Measurements from ENCODE around the gene COL4A1.
A peak's percentile ranks its signal among the peaks of the same experiment; 100 is the strongest.

The COL4A1 gene

DNA sequence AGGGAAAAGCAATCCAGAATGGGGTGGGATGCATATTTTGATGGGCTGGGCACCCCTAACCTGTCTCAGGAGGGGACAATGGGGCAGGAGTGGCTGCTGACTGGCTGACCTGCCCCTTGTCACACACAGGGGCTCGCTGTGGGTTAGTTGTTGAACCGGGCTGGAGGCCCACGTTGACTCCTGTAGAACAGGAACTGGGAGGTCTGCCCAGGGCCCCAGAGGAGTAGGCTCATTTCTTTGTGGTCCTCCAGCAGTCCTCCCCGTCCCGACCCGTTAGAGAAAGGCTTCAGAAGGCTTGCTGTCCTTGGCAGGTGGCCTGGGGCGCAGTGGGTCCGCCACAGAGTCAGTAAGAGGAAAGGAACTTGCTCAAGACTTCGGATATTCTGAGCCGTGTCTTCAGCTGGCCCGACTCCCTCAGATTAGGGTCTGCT is 70.1 kb downstream of the COL4A1 start:
- DNase-seq (ENCODE audit: low spot score) = peak; percentile 52

DNA sequence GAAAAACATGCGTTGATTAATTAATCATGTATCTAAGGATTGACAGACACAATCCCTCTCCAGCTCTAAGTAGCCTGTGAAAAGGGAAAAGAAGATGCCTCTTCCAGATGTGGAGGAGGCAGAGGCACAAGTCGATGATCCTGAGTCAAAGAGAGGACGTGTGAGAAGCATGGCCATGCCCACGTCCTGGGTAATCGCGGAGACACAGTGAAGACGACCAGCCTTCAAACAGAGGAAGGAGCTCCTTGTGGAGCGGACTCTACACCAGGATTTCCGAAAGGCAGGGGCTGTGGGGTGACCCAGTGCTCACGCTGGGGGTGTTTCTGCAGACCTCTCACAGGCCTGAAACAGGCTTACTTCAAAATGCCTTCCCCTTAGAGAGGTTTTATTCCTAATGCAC is 70.5 kb downstream of the COL4A1 start:
- peak; percentile 42 for DNase-seq (ENCODE audit: low spot score)

DNA sequence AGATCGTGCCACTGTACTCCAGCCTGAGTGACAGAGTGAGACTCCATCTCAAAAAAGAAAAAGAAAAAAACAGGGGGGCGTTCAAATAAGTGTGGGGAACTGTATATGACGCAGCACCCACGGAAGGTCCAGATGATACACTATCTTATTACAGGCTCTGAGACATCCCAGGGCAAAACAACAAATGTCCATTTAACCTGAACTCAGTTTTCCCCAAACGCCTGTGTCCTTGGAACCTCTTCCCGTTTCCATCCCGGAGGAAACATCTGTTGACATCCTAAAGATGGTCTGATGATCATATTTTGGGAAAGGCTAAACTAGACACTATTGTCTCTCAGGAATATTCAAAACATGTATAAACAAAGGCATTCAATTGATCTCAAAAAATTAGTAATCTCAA is 72.4 kb downstream of the COL4A1 start:
- no peak for DNase-seq (ENCODE audit: low spot score)

DNA sequence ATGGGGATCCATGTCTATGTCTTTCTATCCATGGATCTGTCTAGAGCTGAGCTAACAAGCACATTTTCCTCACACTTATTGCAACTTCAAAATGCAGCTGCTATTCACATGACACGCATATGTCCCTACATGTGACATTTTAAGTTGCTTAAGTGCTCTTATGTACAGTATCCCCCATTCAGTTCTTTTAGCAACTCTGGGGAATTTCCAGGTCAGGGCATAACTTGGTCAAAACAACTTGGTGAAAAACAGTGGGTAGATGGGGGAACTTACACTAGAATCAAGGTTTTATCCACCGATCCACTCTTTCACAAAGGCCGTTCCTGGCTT is 73.0 kb downstream of the COL4A1 start:
- no peak for DNase-seq (ENCODE audit: low spot score)

DNA sequence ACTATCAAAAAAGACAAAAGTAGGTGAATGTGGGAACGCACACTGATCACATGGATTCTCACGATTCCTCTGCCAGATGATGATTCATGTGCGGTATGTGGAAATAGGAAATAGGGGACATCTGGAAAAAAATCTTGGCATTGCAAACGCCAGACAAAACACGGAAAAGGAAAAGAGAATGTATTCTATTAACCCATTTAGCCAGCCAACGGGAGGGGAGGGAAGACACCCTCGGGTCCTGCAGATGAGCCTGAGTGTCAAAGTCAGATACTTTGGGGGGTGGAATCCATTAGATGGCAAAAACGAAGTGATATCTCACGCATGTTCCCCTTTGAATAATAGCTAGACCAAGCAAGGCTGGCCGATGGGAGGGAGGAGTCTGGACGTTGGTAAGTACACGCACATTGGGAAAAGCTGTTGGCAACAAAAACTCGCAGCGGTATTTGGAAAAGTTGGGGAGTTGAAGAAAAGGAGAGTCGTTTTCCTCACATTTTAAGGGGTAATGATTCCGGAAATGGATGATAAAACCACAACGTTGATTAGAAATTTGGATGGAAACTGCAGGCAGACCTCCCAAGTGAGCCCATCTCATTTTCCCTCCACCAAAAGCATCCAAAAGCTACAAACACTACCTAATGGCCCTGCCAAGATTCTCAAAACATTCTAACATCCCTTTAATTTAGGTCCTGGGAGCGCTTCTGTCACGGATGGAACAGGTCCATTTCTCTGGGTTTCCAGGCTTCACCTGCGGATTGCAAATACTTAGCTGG is 73.6 kb downstream of the COL4A1 start:
- DNase-seq (ENCODE audit: low spot score) = peak; percentile 77

DNA sequence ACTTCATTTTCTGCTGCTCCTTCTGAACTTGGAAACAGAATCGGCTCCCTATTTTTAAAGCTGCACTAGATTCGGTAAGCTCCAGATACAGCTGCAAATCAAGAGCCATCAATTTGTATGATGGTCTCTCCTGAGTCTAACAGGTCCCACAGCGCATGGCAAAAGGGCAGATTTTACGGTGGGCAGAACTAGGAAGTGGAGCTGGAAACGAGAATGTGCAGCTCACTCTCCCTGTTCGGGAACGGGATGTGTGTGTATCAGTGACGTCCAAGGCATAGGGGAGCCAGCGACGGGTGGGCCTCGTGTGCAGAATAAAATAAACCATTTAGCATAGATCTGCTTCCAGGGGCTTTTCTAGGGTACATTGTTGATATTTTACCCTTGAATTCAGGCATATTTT is 74.2 kb downstream of the COL4A1 start:
- peak; percentile 77 for DNase-seq (ENCODE audit: low spot score)

DNA sequence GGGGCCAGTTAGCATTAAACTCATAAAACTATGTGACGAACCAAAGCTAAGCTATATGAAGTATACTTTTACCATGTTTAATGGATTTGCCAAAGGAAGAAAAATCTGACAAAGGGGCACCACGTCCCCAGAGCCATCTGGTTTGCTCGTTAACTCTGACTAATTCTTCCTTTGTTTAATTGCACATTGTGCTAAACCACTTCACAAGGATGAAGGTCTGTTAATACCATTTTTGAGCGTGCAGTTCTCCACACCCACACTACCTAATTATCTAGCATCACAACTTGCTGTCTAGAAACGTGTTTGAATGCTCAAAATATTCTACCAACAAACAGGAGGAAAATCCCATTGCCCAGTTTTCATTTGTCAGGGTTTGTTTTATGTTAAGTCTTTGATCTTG is 74.8 kb downstream of the COL4A1 start:
- peak; percentile 60 for DNase-seq (ENCODE audit: low spot score)

DNA sequence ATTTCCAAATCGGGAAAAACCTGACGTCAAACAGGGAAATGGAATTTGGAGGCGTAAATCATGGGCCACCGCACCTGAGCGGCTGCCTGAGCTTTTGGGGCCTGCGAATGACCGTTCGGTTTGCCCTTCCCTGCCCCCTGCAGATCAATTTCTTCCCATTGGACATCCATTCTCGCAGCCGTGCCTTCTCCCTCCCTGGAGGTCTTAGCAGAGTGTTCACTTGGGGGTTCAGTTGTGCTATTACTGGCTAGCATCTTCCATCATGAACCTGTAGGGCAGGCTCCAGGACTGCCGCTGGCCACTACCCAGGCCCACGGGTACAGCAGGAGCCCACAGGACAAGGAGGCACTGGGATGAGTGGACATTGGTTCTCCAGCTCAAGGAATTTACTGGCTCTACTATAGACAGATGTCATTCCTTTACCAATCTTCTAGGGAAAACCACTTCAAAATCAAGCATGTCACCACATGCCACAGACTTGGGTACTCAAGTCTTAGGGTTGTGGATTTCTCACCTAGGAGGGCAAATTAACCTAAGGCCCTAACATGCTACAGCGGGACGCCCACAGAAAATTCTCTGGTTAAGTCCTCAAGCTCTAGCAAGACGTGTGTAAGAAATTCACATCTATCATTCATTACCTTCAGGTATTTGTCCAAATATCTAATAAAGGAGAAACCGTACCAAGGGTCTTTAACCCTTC is 75.5 kb downstream of the COL4A1 start:
- no peak for DNase-seq (ENCODE audit: low spot score)

DNA sequence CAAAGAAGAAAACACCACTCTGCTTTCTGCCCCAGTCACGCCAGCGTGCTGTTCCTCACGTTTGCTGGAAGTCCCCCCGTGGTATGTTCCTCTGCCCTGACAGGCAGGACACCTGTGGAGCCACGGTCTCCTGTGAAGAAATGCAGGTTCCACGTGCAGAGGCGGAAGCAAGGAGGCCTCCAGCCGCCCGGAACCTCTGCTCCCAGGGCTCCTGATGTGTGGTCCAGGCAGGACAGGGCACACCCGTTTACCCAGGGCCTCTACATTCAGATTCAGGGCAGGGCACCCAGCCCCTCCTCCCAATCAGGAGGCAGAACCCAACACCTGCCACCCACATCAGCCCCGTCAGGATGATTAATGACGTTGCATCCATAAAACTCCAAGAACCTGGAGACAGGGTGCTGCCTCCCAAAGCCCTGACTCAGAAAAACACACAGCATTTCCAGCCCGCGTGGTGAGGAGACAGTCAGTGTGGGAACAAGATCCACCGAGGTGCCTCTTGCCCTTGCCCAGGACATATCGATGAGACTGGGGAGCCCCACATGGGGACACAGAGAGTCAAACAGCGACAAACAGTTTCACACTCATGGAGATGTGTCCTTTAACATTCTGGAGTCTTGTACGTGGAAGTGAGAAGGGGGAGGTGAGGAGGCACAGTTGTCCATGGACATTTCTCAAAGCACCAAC is 76.2 kb downstream of the COL4A1 start:
- peak; percentile 53 for DNase-seq (ENCODE audit: low spot score)

DNA sequence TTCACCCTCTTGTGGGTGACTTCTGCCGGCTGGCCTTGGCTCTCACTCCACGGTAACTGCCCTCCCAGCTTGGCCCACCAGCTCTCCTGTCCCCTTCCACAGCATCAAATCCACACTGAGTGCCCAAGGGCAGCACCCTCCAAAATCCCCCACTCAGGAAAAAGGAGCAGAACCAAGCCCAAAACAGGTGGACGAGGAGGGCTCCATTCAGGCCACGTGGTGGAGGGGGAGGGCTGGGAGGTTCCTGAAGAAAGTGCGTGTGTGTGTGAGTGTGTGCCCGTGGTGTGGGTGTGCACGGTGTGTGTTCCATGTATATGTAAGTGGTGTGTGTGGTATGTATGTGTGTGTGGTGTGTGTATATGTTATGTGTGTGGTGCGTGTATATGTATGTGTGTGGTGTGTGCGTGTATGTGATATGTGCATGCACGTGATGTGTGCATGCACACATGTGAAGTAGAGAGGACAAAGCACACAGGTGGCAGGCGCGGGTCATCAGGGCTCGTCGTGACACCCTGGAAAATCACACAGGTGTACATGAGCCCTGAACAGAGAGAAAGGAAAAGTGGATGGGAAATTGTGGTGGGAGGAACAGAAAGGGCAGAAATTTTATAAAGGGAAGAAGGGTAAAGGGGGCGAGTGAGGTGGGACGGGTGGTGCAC is 76.9 kb downstream of the COL4A1 start:
- DNase-seq (ENCODE audit: low spot score) = peak; percentile 46

DNA sequence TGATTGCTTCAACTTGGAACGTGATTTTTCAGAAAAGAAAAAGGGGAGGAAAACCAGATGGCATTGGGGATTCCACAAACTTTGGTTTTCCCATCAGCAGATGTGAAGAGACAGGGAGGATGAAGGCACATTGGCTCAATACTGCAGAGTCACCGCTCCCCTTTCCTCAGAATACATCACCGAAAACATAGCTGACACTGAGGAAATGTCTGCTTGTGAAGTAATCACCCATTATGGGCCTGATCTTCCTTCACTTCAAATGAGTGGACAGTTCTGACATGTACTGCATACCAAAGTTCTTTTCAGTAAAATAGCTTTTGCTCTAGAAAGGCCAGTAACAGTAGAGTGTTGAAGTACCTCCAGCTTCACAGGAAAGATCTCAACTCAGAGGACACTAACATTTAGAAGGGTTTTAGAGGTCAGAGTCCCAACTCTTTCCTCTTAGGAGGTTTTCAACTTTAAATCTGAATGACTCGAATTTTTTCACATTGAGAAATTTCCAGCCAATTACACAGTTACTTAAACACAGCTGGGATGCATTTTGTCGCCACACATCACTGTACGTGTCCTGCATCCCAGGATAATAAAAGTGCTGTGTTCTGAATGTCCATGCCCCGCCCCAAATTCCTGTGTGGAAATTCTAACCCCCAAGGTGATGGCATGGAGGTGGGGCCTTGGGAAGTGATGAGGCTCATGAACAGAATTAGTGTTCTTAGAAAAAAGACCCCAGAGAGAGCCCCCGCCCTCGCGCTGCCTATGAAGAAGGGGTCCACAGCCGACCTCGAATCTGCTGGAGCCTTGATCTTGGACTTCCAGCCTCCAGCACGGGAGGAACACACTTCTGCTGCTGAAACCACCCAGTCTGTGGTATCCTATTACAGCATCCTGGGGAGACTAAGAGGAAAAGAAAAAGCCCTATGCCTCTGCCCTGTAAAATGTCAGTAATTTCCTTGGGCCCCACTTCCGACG is 77.7 kb downstream of the COL4A1 start:
- peak; percentile 58 for DNase-seq (ENCODE audit: low spot score)

DNA sequence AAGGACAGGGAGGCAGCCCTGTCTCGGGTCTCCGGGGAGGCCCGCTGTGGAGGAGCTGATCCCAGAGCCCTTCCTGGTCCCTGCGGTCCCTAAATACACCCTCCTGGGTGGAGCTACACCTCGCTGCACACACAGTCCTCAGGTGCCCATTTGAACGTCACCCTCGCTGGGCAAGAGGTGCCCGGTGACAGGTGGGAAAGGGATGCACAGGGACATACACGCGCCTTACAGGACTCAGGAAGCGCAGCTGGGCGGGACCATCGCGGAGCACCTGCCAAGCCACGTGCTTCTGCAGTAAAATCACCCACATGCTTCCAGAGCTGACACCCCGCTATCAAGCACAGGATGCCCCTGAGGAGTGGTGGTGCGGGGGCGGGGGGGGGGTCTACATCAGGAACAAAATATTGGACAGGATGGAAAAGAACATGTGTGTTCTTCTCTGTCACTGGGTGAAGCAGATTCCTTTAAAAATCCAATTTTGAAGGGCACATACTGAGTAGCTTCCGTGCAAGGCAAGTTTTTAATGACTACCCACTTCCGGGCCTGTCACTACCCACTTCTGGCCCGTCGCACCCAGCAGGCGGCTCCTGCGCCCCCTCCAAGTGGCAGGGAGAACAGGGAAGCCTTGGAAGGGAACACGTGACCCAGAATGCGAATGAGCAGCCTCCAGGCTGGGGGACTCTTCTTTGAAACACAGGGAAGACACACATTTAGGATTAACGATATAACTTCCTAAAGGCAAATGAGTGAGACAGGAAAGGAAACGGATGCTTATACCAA is 78.9 kb downstream of the COL4A1 start:
- no peak for DNase-seq (ENCODE audit: low spot score)

DNA sequence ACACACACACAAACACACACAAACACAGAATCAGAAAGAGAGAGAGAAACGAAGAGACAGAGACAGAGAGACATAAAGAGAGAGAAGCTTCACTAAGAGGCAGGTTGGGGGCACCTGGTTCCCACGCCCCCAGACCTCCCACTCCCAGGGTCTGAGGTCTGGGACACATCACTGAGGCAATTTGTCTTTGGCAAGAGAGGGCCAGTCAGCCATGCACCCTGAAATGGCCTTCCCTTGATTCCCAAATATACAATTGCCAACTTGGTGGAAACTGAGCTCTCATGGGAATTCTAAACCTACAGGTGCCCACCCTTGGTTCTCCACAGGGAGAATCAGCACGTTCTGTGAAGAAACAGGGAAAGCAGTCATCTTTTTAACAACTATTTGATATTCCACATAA is 79.5 kb downstream of the COL4A1 start:
- no peak for DNase-seq (ENCODE audit: low spot score)

DNA sequence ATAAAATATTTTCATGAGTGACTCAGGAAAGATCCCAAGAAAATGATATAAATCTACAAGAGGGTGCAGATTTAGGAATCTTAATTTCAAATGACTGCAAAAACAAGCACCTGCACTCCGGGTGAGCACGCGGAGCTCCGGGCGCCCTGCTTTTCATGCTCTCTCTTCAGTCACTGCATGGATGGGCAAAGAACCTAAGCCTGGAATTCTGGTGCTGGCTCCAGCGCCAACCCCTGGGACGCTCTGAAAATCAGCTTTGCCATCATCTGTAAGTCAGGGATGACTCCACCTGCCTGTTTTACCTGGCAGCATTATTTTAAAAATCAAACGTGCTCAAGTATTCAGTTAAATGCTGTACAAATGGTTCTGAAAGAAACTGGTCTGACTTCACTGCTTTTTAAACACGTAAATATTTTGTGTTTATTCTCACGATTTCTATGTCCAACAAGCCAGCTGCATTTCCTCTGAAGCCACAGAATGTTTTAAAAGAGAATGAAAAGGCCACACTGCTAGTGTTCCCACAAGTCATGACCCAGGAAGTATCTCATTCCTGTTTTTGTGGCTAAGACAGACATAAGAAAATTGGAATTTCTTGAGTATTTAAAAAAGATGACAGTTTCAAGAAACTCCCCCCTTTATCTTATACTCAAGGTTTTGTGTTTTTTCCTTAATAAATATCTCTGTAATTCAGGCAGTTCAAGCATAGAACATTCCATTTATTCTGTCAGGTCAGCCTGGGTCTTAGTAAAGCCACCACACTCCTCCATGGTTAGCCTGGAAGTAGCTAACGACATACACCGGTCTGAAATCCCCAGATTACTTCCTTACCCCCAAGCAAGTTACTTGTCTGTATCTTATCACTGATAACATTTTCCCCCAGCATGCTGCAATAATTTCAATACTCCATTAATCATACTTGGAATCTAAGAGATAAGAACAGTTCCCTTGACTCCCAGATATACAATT is 81.1 kb downstream of the COL4A1 start:
- DNase-seq (ENCODE audit: low spot score) = no peak

DNA sequence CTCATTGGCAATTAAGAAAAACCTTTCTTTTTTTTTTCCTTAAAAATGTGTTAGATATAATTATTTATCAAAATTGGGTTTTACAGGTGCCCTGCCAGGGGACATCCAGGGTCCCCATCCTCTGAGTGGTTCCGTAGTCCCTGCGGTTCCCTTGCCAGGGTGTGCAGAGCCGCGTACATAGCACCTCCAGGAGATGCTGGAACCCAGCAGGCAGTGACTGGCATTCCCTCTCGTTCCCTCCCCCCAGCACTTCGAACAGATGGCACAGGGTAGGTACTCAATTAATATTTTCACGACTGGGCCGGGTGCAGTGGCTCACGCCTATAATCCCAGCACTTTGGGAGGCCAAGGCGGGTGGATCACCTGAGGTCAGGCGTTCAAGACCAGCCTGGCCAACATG is 82.0 kb downstream of the COL4A1 start:
- no peak for DNase-seq (ENCODE audit: low spot score)

DNA sequence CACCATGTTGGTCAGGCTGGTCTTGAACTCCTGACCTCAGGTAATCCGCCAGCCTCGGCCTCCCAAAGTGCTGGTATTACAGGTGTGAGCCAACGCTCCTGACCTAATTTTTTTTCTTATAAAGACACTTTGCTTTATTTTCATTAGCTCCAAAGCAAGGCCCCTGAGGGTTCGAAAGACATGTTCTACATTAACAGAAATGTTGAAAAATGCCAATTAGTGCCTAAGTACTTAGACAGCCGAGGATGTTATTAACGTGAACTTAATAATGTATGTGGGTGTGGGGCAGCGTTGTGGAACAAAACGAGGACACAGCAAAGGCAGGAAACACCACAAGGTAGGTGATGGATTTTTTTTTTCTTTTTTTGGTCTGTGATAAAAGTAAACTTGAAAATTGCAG is 82.4 kb downstream of the COL4A1 start:
- no peak for DNase-seq (ENCODE audit: low spot score)

DNA sequence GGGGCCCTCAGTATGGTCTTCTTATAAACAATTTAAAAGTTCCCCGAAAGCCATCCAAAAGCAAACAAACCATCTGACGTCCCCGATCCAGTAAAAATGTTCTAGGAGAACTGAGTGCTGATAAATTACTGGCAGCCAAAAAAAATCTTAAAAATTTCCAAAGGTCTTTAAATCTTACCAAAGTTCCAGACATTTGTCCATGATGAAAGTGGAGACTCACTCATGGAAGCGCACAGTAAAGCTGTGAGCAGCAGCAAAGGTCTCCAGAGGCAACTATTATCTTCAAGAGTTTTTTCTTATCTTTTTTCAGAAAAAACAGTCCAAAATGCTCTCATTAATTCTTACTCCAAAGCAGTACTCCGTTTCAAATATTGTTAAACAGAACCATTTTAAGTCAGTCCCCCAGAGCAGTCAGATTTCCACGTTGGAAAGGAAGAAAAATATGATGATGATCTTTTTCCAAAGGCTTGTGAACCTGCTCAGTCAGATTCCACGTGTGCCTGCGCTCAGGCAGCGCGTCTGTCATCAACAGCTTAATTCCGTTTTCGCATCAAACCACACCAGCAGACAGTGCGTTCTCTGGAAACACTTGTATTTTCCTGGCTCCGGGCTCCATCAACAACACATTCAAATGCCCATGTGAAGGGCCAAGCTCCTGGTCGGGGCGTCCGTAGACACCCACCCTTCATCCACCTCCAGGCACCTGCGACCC is 85.4 kb downstream of the COL4A1 start:
- no peak for DNase-seq (ENCODE audit: low spot score)

DNA sequence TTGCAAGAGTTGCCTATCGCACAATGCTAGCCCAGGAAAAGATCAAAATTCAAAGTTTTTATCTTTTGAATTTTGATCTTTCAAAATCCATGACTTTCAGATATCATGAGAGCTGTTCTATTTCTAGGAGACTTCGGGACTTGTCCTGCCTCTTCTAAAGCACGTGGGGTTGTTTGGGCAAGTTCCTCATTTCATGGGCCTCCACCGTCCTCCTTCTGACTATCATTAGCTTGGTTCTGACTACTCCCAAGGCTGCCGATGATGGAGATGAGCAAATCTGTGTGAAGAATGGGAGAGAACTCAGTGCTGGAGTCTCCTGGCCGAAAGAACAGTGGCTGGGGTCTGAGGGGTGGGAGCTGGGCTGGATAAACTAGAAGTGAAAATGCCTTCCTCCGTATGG is 86.5 kb downstream of the COL4A1 start:
- DNase-seq (ENCODE audit: low spot score) = no peak

All from left forelimb (tissue), 1 donor.